ENCODE data around the gene FKBP2. TPM values are rescaled to one million over a fixed set of nuclear protein-coding genes. Genes with fewer than 3 reads are reported as not detected.

FKBP2 gene
- polyA plus RNA-seq, 1 donor from 2014 or later, result 101 TPM

GRCh38 chr11:64224891-64225607 is 15.8 kb upstream of the FKBP2 start:
- Mint-ChIP-seq H3K4me1 (peaks cover 14 to 22% (median 20%) of the 10 kb centered on the region in 3 donors), H3K4me3 (peak overlapping the region; percentile 93 to 98 (median 96)), H3K36me3 (no peaks in the 10 kb centered on the region), H3K27me3 (no peaks in the 10 kb centered on the region), H3K9me3 (no peaks in the 10 kb centered on the region), H3K27ac (peak overlapping the region; percentile 81 to 95 (median 91))

GRCh38 chr11:64225608-64226506 is 15.0 kb upstream of the FKBP2 start, which contains the start of the genes NUDT22 and TRPT1:
Gene NUDT22, plus strand, starts transcription at chr11:64226274. Its CDS starts 379 bp downstream, at chr11:64226653.
Gene TRPT1, minus strand, starts transcription at chr11:64226186. Its CDS starts 326 bp downstream, at chr11:64225860.
- Mint-ChIP-seq H3K4me1 (peaks cover 15 to 26% (median 20%) of the 10 kb centered on the region in 3 donors), H3K9me3 (no peaks in the 10 kb centered on the region), H3K4me3 (peak within 1 kb of the TSS; percentile 93 to 98 (median 96)), H3K36me3 (no peaks in the 10 kb centered on the region), H3K27ac (peak within 1 kb of the TSS; percentile 91 to 95 (median 94)), H3K27me3 (no peaks in the 10 kb centered on the region)

GRCh38 chr11:64226507-64227051 is 14.3 kb upstream of the FKBP2 start:
- peak overlapping the region; percentile 53 to 91 (median 86) for H3K27ac Mint-ChIP-seq
- no peaks in the 10 kb centered on the region for H3K36me3 Mint-ChIP-seq
- H3K4me3 Mint-ChIP-seq, result peak overlapping the region; percentile 93 to 98 (median 96)
- H3K4me1 Mint-ChIP-seq, result peaks cover 17 to 26% (median 24%) of the 10 kb centered on the region in 3 donors
- H3K9me3 Mint-ChIP-seq, result no peaks in the 10 kb centered on the region
- no peaks in the 10 kb centered on the region for H3K27me3 Mint-ChIP-seq

- Mint-ChIP-seq H3K4me1 (peaks cover 22 to 30% (median 26%) of the 10 kb centered on the region in 3 donors), H3K36me3 (no peaks in the 10 kb centered on the region), H3K9me3 (no peaks in the 10 kb centered on the region), H3K4me3 (peak overlapping the region; percentile 93 to 98 (median 96)), H3K27me3 (no peaks in the 10 kb centered on the region), H3K27ac (peak overlapping the region; percentile 76 to 91 (median 86))
Measured at GRCh38 chr11:64227405-64227956, 13.4 kb upstream of the FKBP2 start.

- Mint-ChIP-seq H3K27me3 (no peaks in the 10 kb centered on the region), H3K27ac (peak overlapping the region; percentile 62 to 99 (median 97)), H3K4me1 (peaks cover 24 to 34% (median 26%) of the 10 kb centered on the region in 3 donors), H3K36me3 (no peaks in the 10 kb centered on the region), H3K9me3 (no peaks in the 10 kb centered on the region), H3K4me3 (peak overlapping the region; percentile 54 to 98 (median 92))
Measured at GRCh38 chr11:64229090-64229743, 11.7 kb upstream of the FKBP2 start.

GRCh38 chr11:64229744-64230170 is 11.1 kb upstream of the FKBP2 start:
- Mint-ChIP-seq H3K36me3 (no peaks in the 10 kb centered on the region), H3K4me3 (peak overlapping the region; percentile 88 to 98 (median 96)), H3K4me1 (peaks cover 24 to 34% (median 26%) of the 10 kb centered on the region in 3 donors), H3K9me3 (no peaks in the 10 kb centered on the region), H3K27ac (peak overlapping the region; percentile 97 to 99 (median 97)), H3K27me3 (no peaks in the 10 kb centered on the region)

GRCh38 chr11:64230171-64230984 is 10.5 kb upstream of the FKBP2 start, which contains the start of gene DNAJC4:
Gene DNAJC4, plus strand, starts transcription at chr11:64230548. Its CDS starts 307 bp downstream, at chr11:64230855.
- H3K4me1 Mint-ChIP-seq, result peaks cover 22 to 34% (median 24%) of the 10 kb centered on the region in 3 donors

GRCh38 chr11:64230985-64231365 is 9.9 kb upstream of the FKBP2 start:
- H3K4me3 Mint-ChIP-seq, result peak overlapping the region; percentile 88 to 98 (median 96)
- H3K27ac Mint-ChIP-seq, result peak overlapping the region; percentile 97 to 99 (median 97)
- H3K36me3 Mint-ChIP-seq, result peaks cover 2% of the 10 kb centered on the region
- peaks cover 26 to 39% (median 26%) of the 10 kb centered on the region in 3 donors for H3K4me1 Mint-ChIP-seq
- H3K27me3 Mint-ChIP-seq, result no peaks in the 10 kb centered on the region
- no peaks in the 10 kb centered on the region for H3K9me3 Mint-ChIP-seq

More at GRCh38 chr11:64230171-64230984, 10.5 kb upstream of the FKBP2 start, which contains the start of gene DNAJC4:
- peaks cover 1% of the 10 kb centered on the region for H3K36me3 Mint-ChIP-seq
- peak within 1 kb of the TSS; percentile 88 to 98 (median 96) for H3K4me3 Mint-ChIP-seq
- H3K27me3 Mint-ChIP-seq, result no peaks in the 10 kb centered on the region
- H3K9me3 Mint-ChIP-seq, result no peaks in the 10 kb centered on the region
- H3K27ac Mint-ChIP-seq, result peak within 1 kb of the TSS; percentile 97 to 99 (median 97)

GRCh38 chr11:64231546-64231945 is 9.3 kb upstream of the FKBP2 start:
- H3K27me3 Mint-ChIP-seq, result no peaks in the 10 kb centered on the region
- H3K27ac Mint-ChIP-seq, result peak overlapping the region; percentile 31 to 99 (median 97)
- no peaks in the 10 kb centered on the region for H3K9me3 Mint-ChIP-seq
- peaks cover 2% of the 10 kb centered on the region for H3K36me3 Mint-ChIP-seq
- H3K4me3 Mint-ChIP-seq, result peak overlapping the region; percentile 64 to 98 (median 86)
- peaks cover 26 to 39% (median 26%) of the 10 kb centered on the region in 3 donors for H3K4me1 Mint-ChIP-seq

GRCh38 chr11:64232182-64232966 is 8.5 kb upstream of the FKBP2 start:
- H3K36me3 Mint-ChIP-seq, result peaks cover 2% of the 10 kb centered on the region
- H3K4me3 Mint-ChIP-seq, result peak overlapping the region; percentile 64 to 98 (median 92)
- peak overlapping the region in 2 of 3 donors; percentile 86 to 99 for H3K27ac Mint-ChIP-seq
- no peaks in the 10 kb centered on the region for H3K27me3 Mint-ChIP-seq
- no peaks in the 10 kb centered on the region for H3K9me3 Mint-ChIP-seq
- peaks cover 19 to 36% (median 30%) of the 10 kb centered on the region in 3 donors for H3K4me1 Mint-ChIP-seq

- H3K27ac Mint-ChIP-seq, result peak overlapping the region in 2 of 3 donors; percentile 86 to 99
- no peaks in the 10 kb centered on the region for H3K27me3 Mint-ChIP-seq
- peaks cover 24 to 38% (median 33%) of the 10 kb centered on the region in 3 donors for H3K4me1 Mint-ChIP-seq
- peaks cover 2% of the 10 kb centered on the region for H3K36me3 Mint-ChIP-seq
- peak overlapping the region; percentile 72 to 98 (median 82) for H3K4me3 Mint-ChIP-seq
- no peaks in the 10 kb centered on the region for H3K9me3 Mint-ChIP-seq
Measured at GRCh38 chr11:64232967-64233315, 8.0 kb upstream of the FKBP2 start.

- Mint-ChIP-seq H3K27me3 (no peaks in the 10 kb centered on the region), H3K9me3 (no peaks in the 10 kb centered on the region), H3K36me3 (peaks cover 3% of the 10 kb centered on the region), H3K4me3 (peak within 1 kb of the TSS; percentile 92 to 98 (median 96)), H3K4me1 (peaks cover 35 to 47% (median 38%) of the 10 kb centered on the region in 3 donors), H3K27ac (peak within 1 kb of the TSS; percentile 88 to 100 (median 93))
Measured at GRCh38 chr11:64233913-64234586, 6.8 kb upstream of the FKBP2 start, which contains the start of gene VEGFB. Gene VEGFB, plus strand, starts transcription at chr11:64234584. Its CDS starts 250 bp downstream, at chr11:64234834.
